Activated CD4-positive, alpha-beta T cell treated with anti-CD3 and anti-CD28 coated beads, Interleukin-2, amount 50 U/mL, for 16 hours (primary cell): ENCODE measurements around the gene NDUFAB1.
"Not testable (repeated sequence)": the region's sequence is repeated elsewhere in the genome, so short reads cannot be mapped to it uniquely, and the experiment has no call there.

Experiments
- DNase-seq: peaks from one replicate; pipeline ENCODE4 v3.0.0-alpha.2; 2020

The NDUFAB1 gene

DNA sequence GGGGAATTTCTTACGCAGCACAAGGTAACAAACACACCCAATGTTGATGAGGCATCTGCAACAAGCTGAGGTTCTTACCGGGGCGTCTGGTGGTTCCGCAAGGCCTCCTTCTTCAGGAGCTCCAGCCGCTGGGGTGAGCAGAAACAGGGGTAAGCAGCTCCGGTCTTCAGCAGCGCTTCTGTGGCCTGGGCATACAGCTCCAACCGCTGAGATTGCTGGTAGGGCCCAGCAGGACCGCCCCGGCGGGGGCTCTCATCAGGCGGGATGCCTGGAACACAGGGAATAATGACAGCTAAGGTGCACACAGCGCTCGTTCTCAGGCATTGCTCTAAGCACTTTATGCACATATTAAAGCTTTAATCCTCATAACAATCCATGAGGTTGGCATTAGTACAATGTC, 51.7 kb downstream of the NDUFAB1 start:
- no peak for DNase-seq

GRCh38 chr16:23540817-23541178, 55.3 kb downstream of the NDUFAB1 start:
- not testable (repeated sequence) for DNase-seq

DNA sequence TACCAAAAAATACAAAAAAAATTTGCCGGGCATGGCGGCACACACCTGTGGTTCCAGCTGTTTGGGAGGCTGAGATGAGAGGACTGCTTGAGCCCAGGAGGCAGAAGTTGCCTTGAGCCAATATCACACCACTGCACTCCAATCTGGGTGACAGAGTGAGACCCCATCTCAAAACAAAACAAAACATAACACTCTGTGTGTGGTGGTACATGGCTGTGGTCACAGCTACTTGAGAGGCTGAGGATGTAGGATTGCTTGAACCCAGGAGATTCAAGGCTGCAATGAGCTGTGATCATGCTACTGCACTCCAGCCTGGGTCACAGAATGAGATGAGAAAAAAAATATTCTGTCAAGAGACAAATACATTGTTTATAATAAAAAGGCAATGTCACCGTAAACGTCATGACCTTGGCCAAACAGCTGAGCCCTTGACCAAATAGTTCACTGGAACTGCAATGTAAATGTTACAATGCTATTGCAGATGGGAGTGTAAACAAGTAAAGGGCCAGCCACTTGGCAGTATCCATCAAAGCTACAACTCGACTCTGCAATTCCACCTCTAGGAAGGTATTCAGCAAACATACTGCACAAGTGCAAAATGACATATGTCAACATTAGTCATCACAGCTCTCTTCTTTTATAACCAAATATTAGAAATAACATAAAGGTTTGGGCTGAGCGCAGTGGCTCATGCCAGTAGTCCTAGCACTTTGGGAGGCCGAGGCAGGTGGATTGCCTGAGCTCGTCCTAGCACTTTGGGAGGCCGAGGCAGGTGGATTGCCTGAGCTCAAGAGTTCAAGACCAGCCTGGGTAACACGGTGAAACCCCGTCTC, 55.9 kb downstream of the NDUFAB1 start:
- no peak for DNase-seq

GRCh38 chr16:23538919-23539278, 57.2 kb downstream of the NDUFAB1 start:
- no peak for DNase-seq

- DNase-seq, result no peak
These were observed 58.7 kb downstream of the NDUFAB1 start for GRCh38 chr16:23537390-23537789.

DNA sequence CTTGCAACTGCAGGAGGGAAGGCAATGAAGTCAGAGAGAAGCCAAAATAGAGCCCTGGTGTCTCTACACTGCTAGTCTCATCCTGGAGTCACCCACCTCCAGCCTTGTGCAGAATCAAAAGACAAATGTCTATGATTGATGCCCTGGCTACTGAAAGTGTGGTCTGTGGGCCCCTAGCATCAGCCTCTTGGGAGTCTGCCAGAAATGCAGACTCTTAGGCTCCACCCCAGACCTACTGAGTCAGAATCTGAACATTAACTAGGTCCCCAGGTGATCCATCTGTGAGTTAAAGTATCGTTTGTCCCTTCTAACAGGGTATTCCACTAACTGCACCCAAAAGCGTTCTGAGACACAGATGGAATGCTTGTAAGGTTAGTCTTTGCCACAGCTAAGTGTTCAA, 60.2 kb downstream of the NDUFAB1 start:
- no peak for DNase-seq

- no peak for DNase-seq
These were observed 61.0 kb downstream of the NDUFAB1 start for GRCh38 chr16:23534868-23535860.

DNA sequence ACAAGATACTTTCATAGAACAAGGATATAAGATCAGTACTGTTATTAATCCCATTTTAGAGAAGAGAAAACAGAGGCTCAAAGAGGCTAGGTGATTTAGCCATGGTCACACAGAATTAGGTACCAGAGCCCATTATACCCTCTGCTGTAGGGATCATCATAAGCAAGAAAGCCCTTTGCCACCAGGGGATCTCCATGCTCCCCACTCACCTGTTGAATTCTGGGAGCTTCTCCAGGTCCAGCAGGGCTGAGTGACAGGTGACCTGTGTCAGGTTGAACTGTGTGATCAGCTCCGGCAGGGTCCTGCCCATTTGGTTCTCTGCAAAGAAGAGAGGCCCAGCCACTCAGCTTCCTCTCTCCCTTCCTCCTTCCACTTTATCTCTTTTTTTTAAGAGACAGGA, 63.7 kb downstream of the NDUFAB1 start:
- DNase-seq, result no peak
